Muscle of back (tissue), 11 donors: ENCODE measurements around the gene TMEM63B. TPM values are rescaled to one million over a fixed set of nuclear protein-coding genes. Genes with fewer than 3 reads are reported as not detected.

ENCODE experiments used
- DNase-seq, 3 donors: peaks; one replicate each; pipeline versions ENCODE4 v3.0.0 to v3.0.0-alpha.2; 2013
- polyA plus RNA-seq, 10 donors: library from polyadenylated mRNA; unstranded; fragments of 120-200 nt; gene quantifications; one replicate each; pipeline ENCODE4 v1.2.1, GENCODE V29; 2013; ENCODE audit not compliant: insufficient read length in 10 of 10

The TMEM63B gene
- polyA plus RNA-seq, 10 donors, result 14.2 to 20.5 (median 16.8) TPM

DNA sequence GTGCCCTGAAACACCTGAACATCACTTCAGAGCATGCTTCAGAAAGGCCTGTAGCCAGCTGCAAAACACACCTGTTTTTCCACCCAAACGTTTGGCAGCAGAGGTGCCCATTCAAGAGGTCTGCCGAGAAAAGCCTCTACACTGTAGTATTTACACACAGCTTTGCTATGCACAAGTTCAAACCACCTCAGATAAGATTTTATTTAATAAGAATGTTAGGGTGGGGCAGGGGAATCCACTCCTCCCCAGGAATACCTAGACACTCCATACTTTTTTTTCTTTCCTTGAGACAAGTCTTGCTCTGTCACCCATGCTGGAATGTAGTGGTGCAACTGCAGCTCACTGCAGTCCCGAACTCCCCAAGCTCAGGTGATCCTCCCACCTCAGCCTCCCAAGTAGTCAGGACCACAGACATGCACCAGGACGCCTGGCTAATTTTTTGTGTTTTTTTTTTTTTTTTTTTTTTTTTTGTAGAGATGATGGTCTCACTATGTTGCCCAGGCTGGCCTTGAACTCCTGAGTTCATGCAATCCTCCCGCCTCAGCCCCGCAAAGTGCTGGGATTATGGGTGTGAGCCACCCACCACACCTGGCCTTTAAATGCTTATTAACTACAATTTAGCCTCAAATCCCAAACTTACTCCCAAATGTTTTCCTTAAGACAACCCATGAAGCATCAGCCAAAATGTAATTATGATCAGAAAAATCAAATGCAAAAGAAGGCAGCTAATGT, 9.8 kb upstream of the TMEM63B start:
- DNase-seq, result no peak

- no peak for DNase-seq
Measured at GRCh38 chr6:44119704-44120262, 7.6 kb upstream of the TMEM63B start.

- no peak for DNase-seq
Measured at GRCh38 chr6:44120692-44121443, 6.5 kb upstream of the TMEM63B start.

DNA sequence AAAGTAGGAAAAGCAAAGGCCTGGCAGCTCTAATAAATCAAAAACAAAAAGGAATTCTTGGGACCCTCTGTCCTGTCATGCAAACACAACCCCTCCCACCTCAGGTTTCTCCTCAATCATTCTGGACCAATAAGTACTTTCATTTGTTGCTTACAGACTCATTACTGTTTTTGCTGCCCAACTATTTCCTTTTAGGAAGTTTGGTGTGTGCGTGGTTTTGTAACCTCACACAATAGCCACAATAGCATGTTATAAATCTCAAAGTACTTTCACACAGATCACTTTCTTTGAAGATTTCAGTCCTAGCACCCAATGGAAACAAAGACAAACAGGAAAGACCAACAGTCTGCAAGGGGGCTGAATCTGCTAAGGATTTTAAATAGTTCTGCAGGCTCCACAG, 4.6 kb upstream of the TMEM63B start:
- DNase-seq, result no peak

DNA sequence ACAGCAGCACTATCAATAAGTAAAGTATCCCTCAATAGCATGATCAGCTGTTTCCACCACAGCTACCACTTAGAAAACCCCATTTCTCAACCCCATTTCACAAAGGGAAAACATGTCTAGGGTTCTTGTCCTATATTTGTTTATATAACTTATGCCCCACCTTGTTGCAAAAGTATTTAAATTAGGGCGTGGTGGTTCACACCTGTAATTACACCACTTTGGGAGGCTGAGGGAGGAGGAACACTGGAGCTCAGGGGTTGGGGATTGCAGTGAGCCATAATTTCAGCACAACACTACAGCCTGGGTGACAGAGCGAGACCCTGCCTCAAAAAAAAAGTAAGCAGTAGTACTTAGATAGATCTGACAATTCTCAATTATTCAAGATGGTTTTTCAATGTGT, 3.8 kb upstream of the TMEM63B start:
- DNase-seq, result no peak

GRCh38 chr6:44126320-44127149, 819 bp upstream of the TMEM63B start:
- peak; percentile 59 to 86 (median 72) for DNase-seq

GRCh38 chr6:44128020-44128917, 915 bp downstream of the TMEM63B start:
- peak in 1 of 3 donors; percentile 62 for DNase-seq

- DNase-seq, result no peak
Measured at GRCh38 chr6:44129841-44130322, 2.5 kb downstream of the TMEM63B start.

GRCh38 chr6:44131892-44132291, 4.5 kb downstream of the TMEM63B start:
- no peak for DNase-seq

DNA sequence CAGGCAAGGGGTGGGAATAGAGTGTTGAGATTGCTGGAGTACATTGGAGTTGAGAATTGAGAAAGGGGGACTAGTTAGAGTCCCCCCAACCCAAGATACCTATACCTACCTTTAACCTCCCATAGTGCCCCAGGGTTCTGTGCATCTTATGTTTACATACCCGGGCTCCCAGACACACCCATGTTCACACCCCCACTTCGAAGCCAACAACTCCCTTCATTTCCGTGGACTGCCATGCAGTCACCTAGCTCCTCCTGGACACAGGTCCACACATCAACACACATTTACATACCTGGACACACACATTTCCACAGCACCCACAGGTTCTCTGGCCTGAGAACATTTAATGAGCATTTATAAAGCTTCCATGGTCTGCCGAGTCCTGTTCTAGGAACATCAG, 5.1 kb downstream of the TMEM63B start:
- DNase-seq, result no peak

- peak in 1 of 3 donors; percentile 63 for DNase-seq
Measured at GRCh38 chr6:44133003-44133931, 5.9 kb downstream of the TMEM63B start.

DNA sequence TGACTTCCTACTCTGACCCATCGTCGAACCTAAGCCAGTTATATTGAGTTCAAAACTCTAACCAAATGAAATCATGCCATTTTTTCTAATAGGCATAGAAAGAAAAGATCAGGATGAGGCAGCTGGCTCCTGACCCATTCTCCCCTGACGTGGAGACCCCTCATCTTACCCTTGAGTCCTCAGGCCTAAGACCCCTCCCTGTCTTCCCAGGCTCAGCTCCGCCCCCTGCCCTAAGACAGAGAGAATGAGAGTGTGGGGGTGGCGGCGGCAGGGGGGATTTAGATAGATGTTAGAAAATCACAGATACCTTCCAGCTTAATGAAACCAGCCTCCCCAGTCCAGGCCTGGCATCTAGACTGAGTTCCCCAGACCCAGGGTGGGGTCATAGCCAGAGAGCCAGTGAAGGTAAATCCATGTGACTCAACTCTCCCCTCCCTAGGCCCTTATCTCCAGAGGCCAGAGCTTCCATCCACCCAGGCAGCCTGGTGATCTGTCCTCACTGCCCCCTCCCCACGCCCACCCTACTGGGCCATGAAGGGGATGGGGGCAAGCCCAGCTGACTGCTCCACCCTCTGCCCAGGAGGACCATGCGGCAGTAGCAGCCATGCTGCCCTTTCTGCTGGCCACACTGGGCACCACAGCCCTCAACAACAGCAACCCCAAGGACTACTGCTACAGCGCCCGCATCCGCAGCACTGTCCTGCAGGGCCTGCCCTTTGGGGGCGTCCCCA, 6.8 kb downstream of the TMEM63B start:
- DNase-seq, result no peak

DNA sequence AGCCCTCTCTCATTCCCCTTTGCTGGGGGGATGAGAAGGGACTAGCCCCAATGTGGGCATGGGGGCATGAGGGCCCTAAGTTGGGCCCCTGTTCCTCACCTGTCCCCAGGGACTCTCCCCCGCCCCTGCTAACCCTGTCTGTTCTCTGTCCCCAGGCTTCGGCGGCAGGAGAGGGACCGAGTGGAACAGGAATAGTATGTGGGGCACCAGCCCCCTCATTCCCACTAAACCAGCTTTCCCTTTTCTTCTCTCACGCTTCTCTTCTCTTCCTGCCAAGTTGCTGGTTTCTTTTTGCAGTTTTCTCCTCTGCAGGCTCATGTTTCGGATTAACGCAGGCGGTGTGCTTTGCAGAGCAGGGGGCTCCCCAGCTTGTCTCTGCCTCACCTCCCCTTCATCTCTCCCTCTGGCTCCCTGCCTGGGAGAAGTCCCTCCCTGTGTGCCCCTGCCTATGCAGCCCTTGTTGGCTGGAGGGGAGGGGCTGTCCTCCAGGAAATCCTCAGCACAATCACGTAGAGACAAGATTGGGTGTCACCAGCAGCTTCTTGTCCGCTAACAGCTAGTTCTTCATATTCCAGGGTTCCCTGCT, 7.9 kb downstream of the TMEM63B start:
- DNase-seq, result no peak

DNA sequence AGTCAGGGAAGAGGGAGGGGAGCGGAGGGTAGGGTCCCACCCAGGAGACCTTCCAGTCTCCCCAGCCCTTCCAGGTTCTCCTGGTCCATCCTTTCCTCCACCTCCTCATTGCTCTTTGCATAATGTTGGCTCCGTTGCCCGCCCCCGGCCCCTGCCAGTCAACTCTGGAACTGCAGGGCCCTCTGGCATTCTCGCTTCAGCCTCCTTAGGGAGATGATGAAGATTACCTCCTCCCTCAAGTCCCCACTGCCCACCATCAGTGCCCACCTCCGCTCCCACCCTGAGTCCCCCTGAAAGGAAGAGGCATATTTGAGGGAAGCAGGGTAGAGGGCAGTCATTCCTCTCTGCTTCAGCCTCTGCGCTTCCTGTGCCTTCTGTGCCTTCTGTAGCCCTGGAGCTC, 8.5 kb downstream of the TMEM63B start:
- DNase-seq, result no peak

DNA sequence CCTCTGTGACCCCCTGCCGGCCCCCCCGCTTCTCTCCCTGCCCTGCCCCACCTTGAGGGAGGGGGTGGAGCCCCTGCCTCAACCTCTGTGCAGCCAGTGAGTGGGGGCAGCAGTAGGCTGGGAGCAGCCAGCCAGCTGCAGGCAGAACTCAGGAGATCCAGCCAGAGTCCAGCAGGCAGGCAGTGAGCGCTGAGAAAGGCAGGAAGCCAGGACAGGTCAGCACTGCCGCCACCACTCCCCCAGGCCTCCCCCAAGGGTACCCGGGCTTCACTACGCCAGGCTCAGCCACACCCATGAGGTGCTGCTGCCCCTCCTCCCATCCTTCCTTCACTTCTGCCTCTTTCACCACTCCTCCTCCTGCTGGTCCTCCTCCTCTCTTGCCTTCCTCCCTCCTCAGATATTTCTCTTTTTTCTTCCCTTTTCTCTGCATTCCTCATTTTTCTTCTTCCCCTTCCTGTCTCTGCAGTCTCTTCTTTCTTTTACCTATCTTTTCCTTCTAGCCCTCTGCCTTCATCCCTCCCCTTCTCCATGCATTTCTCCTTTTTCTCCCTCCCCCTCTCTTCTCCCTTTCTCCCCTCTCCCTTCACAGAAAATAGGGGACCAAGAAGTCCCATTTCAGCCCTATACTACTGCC, 11.5 kb downstream of the TMEM63B start:
- no peak for DNase-seq

- no peak for DNase-seq
Measured at GRCh38 chr6:44139351-44139743, 12.0 kb downstream of the TMEM63B start.

GRCh38 chr6:44142835-44143234, 15.5 kb downstream of the TMEM63B start:
- no peak for DNase-seq

DNA sequence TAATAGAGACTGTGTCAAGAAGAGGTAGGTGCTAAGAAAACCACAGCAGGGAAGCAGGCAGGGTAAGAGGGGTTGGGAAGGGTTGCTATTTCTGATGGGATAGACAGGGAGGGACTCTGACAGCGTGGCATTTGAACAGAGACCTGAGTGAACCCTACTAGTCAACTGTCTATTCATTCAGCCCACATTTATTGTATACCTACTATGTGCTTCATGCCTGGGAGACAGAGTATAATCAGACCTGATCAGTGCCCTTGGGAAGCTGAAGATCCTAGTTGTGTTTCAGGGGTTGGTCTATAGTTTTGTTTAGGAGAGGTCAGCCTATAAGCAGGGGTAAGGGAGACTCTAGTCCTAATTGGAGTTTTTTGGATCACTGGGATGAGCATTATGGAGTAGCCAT, 16.4 kb downstream of the TMEM63B start:
- no peak for DNase-seq
